Lung (tissue), 12 donors: Measurements from ENCODE around the gene GNA15. TPM values are rescaled to one million over a fixed set of nuclear protein-coding genes. Genes with fewer than 3 reads are reported as not detected.
"Not testable (repeated sequence)": the region's sequence is repeated elsewhere in the genome, so short reads cannot be mapped to it uniquely, and the experiment has no call there.

ENCODE experiments used
- ATAC-seq: fragments of 200-7000 bp; cut with Tn5 transposase; one replicate; pipeline ENCODE4 v1.9.1; 2020; ENCODE audit warnings: moderate number of reproducible peaks; ENCODE audit not compliant: insufficient read depth, low FRiP score
- DNase-seq, 3 donors: peaks; one replicate each; pipeline ENCODE4 v3.0.0-alpha.2; 2013 to 2017
- H3K27ac ChIP-seq, 2 donors: one replicate each; pipeline ENCODE4 v1.5.1; 2013; ENCODE audit warnings: mild to moderate bottlenecking in 2 of 2, moderate library complexity in 2 of 2, control low read depth in 1 of 2, inconsistent platforms in 1 of 2, low read depth in 1 of 2, low read length in 1 of 2
- H3K27me3 ChIP-seq, 3 donors: one replicate each; pipeline ENCODE4 v1.5.1; 2013; ENCODE audit warnings: low read length in 2 of 3; ENCODE audit not compliant: control insufficient read depth in 3 of 3, insufficient read depth in 3 of 3
- H3K36me3 ChIP-seq, 4 donors: one replicate each; pipeline ENCODE4 v1.5.1; 2013; ENCODE audit warnings: low read length in 4 of 4, mild to moderate bottlenecking in 1 of 4, moderate library complexity in 1 of 4; ENCODE audit not compliant: control insufficient read depth in 4 of 4, insufficient read depth in 4 of 4
- H3K4me1 ChIP-seq, 5 donors: one replicate each; pipeline ENCODE4 v1.5.1; 2013; ENCODE audit warnings: low read length in 5 of 5, mild to moderate bottlenecking in 2 of 5, moderate library complexity in 1 of 5; ENCODE audit not compliant: control insufficient read depth in 5 of 5, insufficient read depth in 5 of 5
- H3K4me3 ChIP-seq: one replicate; pipeline ENCODE4 v1.5.1; 2013; ENCODE audit warnings: mild to moderate bottlenecking, control low read depth, moderate library complexity
- H3K9ac ChIP-seq, 2 donors: one replicate each; pipeline ENCODE4 v1.5.1; 2013; ENCODE audit warnings: low read length in 2 of 2, control low read depth in 1 of 2; ENCODE audit not compliant: insufficient read depth in 1 of 2
- H3K9me3 ChIP-seq, 4 donors: one replicate each; pipeline ENCODE4 v1.5.1; 2013; ENCODE audit warnings: low read length in 3 of 4, mild to moderate bottlenecking in 1 of 4, moderate library complexity in 1 of 4; ENCODE audit not compliant: control insufficient read depth in 4 of 4, insufficient read depth in 3 of 4
- CTCF ChIP-seq: IDR thresholded peaks from 2 replicates; pipeline ENCODE4 v1.5.1; 2012; ENCODE audit warnings: mild to moderate bottlenecking; ENCODE audit errors: control extremely low read depth, extremely low read depth
- WGBS, 2 donors: extraction: QIAGEN DNeasy Blood & Tissue Kit; methylation state at CpG; one replicate each; pipeline ENCODE4 v1.1.7; 2013; 5-methylcytosine and 5-hydroxymethylcytosine counted together
- polyA plus RNA-seq, 2 donors: library from polyadenylated mRNA; stranded (reverse); fragments of 200-250 nt; gene quantifications; one replicate each; pipeline ENCODE4 v1.2.1, GENCODE V29; 2013
- total RNA-seq, 2 donors: library from RNA; depleted of rRNA in 1 of 2; stranded (reverse); fragments of >200 nt in 1 of 2; gene quantifications; one replicate each; pipeline ENCODE4 v1.2.1, GENCODE V29; 2014 to 2021
- donor health status: control.
- donor health status: control.
- donor health status: Bipolar disorder and iron deficiency.
- donor health status: healthy.
- donor health status: DM: yes; HTN: yes; CAD: no.

Gene GNA15
- total and polyA plus RNA-seq, 4 donors, result 18.6 to 65.4 (median 28.7) TPM

DNA sequence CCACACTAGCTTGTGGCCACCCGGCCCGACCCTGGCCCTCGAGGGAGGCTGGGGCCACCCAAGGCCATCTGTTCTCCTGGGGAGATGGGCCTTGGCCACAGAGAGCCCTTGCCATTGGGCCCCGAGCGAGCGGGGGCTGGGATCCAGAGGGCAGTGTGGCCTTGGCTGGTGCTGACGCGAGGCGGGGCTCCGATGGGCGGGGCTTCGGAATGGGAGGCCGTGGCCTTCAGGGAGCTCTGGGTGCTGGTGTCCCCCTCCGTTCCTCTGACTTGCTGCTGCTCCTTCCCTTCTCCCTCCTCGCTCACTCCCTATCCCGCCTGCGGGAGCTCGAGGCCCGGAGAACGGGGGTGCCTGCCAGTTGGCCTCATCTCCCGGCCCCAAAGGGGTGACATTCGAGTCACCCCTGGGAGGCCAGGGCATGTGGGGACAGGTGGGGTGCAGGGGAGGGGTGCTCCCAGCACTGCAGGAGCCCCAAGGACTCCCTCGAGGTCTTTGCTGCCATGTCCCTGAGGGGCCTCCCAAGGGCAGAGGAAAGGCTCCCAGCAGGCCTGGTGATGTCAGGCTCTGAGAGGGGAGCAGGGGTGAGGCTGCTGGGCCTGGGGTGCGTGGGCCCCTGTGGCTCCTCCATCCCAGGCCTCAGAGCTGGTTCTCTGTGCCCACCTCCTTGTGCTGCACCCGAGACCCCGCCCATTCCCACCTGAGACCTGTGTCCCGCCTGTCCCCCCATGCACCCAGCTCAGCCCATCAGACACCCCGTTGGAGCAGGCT lies 54.1 kb downstream of the GNA15 start:
- DNase-seq (no peak), ATAC-seq (no peak)
- 89 to 93% methylated on average over 28 of the region's 28 CpGs for WGBS, 2 donors
- no peak for TF ChIP-seq CTCF
- Histone ChIP-seq H3K4me3 (no peak overlapping the region), H3K9me3 (no peaks in the 10 kb centered on the region), H3K9ac (no peak overlapping the region), H3K4me1 (peaks cover 0 to 21% (median 4%) of the 10 kb centered on the region in 5 donors), H3K36me3 (peaks cover 0 to 29% (median 0%) of the 10 kb centered on the region in 4 donors), H3K27me3 (no peaks in the 10 kb centered on the region), H3K27ac (no peak overlapping the region)

GRCh38 chr19:3190470-3190770 lies 54.6 kb downstream of the GNA15 start:
- Histone ChIP-seq H3K9ac (no peak overlapping the region), H3K27me3 (no peaks in the 10 kb centered on the region), H3K27ac (no peak overlapping the region), H3K4me3 (no peak overlapping the region), H3K9me3 (no peaks in the 10 kb centered on the region), H3K4me1 (peaks cover 0 to 20% (median 4%) of the 10 kb centered on the region in 5 donors), H3K36me3 (peaks cover 0 to 29% (median 0%) of the 10 kb centered on the region in 4 donors)
- WGBS, 2 donors, result 90 to 94% methylated on average over 18 of the region's 18 CpGs
- no peak for TF ChIP-seq CTCF
- no peak for DNase-seq
- no peak for ATAC-seq

DNA sequence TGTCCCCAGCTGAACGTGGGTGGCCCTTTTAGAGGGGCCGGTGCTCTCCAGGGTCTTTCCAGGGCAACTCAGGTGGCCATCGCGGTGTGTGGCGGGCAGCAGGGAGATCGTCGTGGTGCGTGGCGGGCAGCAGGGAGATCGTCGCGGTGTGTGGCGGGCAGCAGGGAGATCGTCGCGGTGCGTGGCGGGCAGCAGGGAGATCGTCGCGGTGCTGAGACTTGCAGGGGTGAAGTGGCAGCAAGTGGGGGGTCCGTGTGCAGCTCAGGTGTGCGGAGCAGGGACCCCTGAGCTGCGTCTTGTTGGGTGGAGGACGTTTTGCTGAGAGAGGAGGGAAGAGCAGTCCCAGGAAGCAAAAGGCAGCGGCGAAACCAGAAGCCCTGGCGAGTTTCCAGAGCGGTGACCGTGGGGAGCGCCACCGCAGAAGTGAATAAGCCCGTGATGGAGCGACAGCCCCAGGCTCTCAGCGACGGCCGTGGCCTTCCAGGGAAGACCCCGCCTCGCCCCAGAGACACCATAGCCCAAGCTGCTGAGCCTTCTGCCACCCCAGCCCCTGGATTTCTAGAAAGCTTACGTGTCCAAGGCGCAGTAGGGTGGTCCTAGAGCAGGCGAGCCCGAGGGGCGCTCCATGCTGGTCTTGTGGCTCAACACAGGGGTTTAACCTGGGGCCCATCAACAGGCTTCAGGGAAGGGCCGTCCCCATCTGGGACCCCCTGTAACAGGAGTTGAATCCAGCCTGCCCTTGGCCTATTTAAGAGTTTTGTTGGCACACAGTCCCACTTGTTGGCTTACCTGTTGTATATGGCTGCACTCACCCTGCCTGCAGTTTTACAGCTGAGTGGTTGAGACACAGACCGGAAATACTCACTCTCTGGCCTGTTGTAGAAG lies 55.3 kb downstream of the GNA15 start:
- ATAC-seq, result no peak
- Histone ChIP-seq H3K27me3 (no peaks in the 10 kb centered on the region), H3K4me3 (no peak overlapping the region), H3K9ac (no peak overlapping the region), H3K27ac (no peak overlapping the region), H3K4me1 (peaks cover 0 to 20% (median 4%) of the 10 kb centered on the region in 5 donors), H3K9me3 (no peaks in the 10 kb centered on the region), H3K36me3 (peaks cover 0 to 34% (median 0%) of the 10 kb centered on the region in 4 donors)
- no peak for TF ChIP-seq CTCF
- DNase-seq, result no peak
- WGBS, 2 donors, result 85 to 90% methylated on average over 46 of the region's 46 CpGs

DNA sequence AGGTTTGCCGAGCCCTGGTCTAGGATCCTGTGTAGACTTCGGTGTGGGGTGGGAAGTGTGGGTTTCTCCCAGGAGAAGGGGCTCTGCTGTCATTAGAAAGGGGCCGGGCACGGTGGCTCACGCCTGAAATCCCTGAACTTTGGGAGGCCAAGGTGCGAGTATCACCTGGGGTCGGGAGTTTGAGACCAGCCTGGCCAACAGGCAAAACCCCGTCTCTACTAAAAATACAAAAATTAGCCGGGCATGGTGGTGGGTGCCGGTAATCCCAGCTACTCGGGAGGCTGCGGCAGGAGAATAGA lies 55.9 kb downstream of the GNA15 start:
- H3K36me3 ChIP-seq, result peaks cover 0 to 40% (median 0%) of the 10 kb centered on the region in 4 donors
- H3K27ac ChIP-seq, result not testable (repeated sequence)
- 90 to 96% methylated on average over 12 of the region's 12 CpGs for WGBS, 2 donors

More for the DNA sequence above, 55.9 kb downstream of the GNA15 start:
- ATAC-seq, H3K9ac ChIP-seq, H3K4me3 ChIP-seq, H3K9me3 ChIP-seq, H3K27me3 ChIP-seq, DNase-seq: not testable (repeated sequence)
- peaks cover 0 to 16% (median 4%) of the 10 kb centered on the region in 5 donors for H3K4me1 ChIP-seq
